B cell (primary cell): ENCODE measurements around the gene PLCB1.

Experiments
- CTCF ChIP-seq: fragments of 200-600 bp; IDR thresholded peaks from one replicate; pipeline ENCODE4 v1.8.0; 2022; ENCODE audit warnings: antibody characterized with exemption, mild to moderate bottlenecking
- EZH2 ChIP-seq: IDR thresholded peaks from 2 replicates; pipeline ENCODE4 v1.6.1; 2012; ENCODE audit warnings: borderline replicate concordance, low read depth, mild to moderate bottlenecking, moderate library complexity, low read length; ENCODE audit not compliant: insufficient read depth, poor library complexity, severe bottlenecking

GRCh38 chr20:8778387-8778786, 646.3 kb downstream of the PLCB1 start:
- TF ChIP-seq CTCF (no peak), EZH2 (no peak)
